Endodermal cell (in vitro differentiated cells): Measurements from ENCODE around the gene DARS1. TPM values are rescaled to one million over a fixed set of nuclear protein-coding genes. Genes with fewer than 3 reads are reported as not detected.

Experiments used
- DNase-seq: peaks from one replicate; pipeline ENCODE4 v3.0.0-alpha.2; 2017
- H3K27ac ChIP-seq: 2 replicates; pipeline ENCODE4 v1.5.1; 2013; ENCODE audit warnings: mild to moderate bottlenecking, low read depth, low read length, moderate library complexity
- H3K27me3 ChIP-seq: 2 replicates; pipeline ENCODE4 v1.6.1; 2013; ENCODE audit warnings: mild to moderate bottlenecking, low read length, moderate library complexity; ENCODE audit not compliant: insufficient read depth, control insufficient read depth, poor library complexity, severe bottlenecking
- H3K36me3 ChIP-seq: 2 replicates; pipeline ENCODE4 v1.7.0; 2013; ENCODE audit warnings: mild to moderate bottlenecking, low read length, moderate library complexity; ENCODE audit not compliant: control insufficient read depth, insufficient read depth
- H3K4me1 ChIP-seq: one replicate; pipeline ENCODE4 v1.7.0; 2013; ENCODE audit warnings: low read length; ENCODE audit not compliant: control insufficient read depth, insufficient read depth
- H3K4me3 ChIP-seq: 2 replicates; pipeline ENCODE4 v1.5.1; 2013; ENCODE audit warnings: mild to moderate bottlenecking, low read length, moderate library complexity
- H3K9ac ChIP-seq: 2 replicates; pipeline ENCODE4 v1.6.1; 2013; ENCODE audit warnings: mild to moderate bottlenecking, low read length, moderate library complexity; ENCODE audit not compliant: poor library complexity, severe bottlenecking; ENCODE audit errors: extremely low read depth
- H3K9me3 ChIP-seq: 2 replicates; pipeline ENCODE4 v1.6.1; 2013; ENCODE audit warnings: mild to moderate bottlenecking, low read length, moderate library complexity; ENCODE audit not compliant: control insufficient read depth
- H3K27ac Mint-ChIP-seq: 2 replicates; pipeline ENCODE4 v1.8.0; 2020; ENCODE audit warnings: mixed read lengths
- H3K27me3 Mint-ChIP-seq: 2 replicates; pipeline ENCODE4 v1.8.0; 2021; ENCODE audit warnings: mild to moderate bottlenecking, mixed read lengths; ENCODE audit not compliant: insufficient read depth
- H3K36me3 Mint-ChIP-seq: 2 replicates; pipeline ENCODE4 v1.8.0; 2020; ENCODE audit warnings: low read depth, mixed read lengths
- H3K4me1 Mint-ChIP-seq: 2 replicates; pipeline ENCODE4 v1.8.0; 2020; ENCODE audit warnings: mixed read lengths
- H3K4me3 Mint-ChIP-seq: 2 replicates; pipeline ENCODE4 v1.8.0; 2020; ENCODE audit warnings: mild to moderate bottlenecking, moderate library complexity, mixed read lengths
- H3K9me3 Mint-ChIP-seq: 2 replicates; pipeline ENCODE4 v1.8.0; 2020; ENCODE audit warnings: mild to moderate bottlenecking, mixed read lengths
- CTCF ChIP-seq: fragments of 200-600 bp; sonication (generic); conservative IDR thresholded peaks from 2 replicates; pipeline ENCODE4 v1.5.0; 2021; ENCODE audit warnings: antibody characterized with exemption, mild to moderate bottlenecking
- whole genome bisulfite sequencing, 2 experiments: methylation state at CpG; one replicate each; pipeline versions ENCODE4 v1.1.5 to v1.1.7; 2013; ENCODE audit warnings: missing lambda C conversion rate in 2 of 2, mixed read lengths in 1 of 2; ENCODE audit not compliant: insufficient coverage in 1 of 2, insufficient read length in 1 of 2; 5-methylcytosine and 5-hydroxymethylcytosine counted together
- total RNA-seq, 2 donors: library from RNA; stranded (reverse); fragmentation: NEBNext Ultra II Directional in 1 of 2; extraction: Animal tissue kit (Norgen Biotek cat#: 25700) in 1 of 2; gene quantifications; 2 replicates in 1 of 2; 3 replicates in 1 of 2; pipeline ENCODE4 v1.2.1, GENCODE V29; 2021

The DARS1 gene
- total RNA-seq, 2 donors from 2014 or later = 70.5 to 75.9 TPM

GRCh38 chr2:135993421-135993820, 8.0 kb upstream of the DARS1 start:
- no peak overlapping the region for H3K27ac ChIP-seq
- H3K36me3 ChIP-seq = no peaks in the 10 kb centered on the region
- no peak overlapping the region for H3K4me3 ChIP-seq
- Mint-ChIP-seq H3K4me3 (no peak overlapping the region), H3K27me3 (no peaks in the 10 kb centered on the region), H3K27ac (no peak overlapping the region), H3K9me3 (no peaks in the 10 kb centered on the region), H3K4me1 (peaks cover 2% of the 10 kb centered on the region), H3K36me3 (no peaks in the 10 kb centered on the region)
- TF ChIP-seq CTCF = no peak
- no peaks in the 10 kb centered on the region for H3K4me1 ChIP-seq
- H3K9ac ChIP-seq = no peak overlapping the region
- no peaks in the 10 kb centered on the region for H3K27me3 ChIP-seq
- H3K9me3 ChIP-seq = no peaks in the 10 kb centered on the region
- DNase-seq = no peak

GRCh38 chr2:135991861-135992260, 6.4 kb upstream of the DARS1 start:
- Histone ChIP-seq H3K4me1 (no peaks in the 10 kb centered on the region), H3K9me3 (no peaks in the 10 kb centered on the region), H3K27ac (no peak overlapping the region), H3K9ac (no peak overlapping the region), H3K27me3 (no peaks in the 10 kb centered on the region), H3K4me3 (no peak overlapping the region), H3K36me3 (no peaks in the 10 kb centered on the region)
- Mint-ChIP-seq H3K4me1 (no peaks in the 10 kb centered on the region), H3K27ac (no peak overlapping the region), H3K4me3 (no peak overlapping the region), H3K27me3 (no peaks in the 10 kb centered on the region), H3K9me3 (no peaks in the 10 kb centered on the region), H3K36me3 (no peaks in the 10 kb centered on the region)
- 85 to 95% methylated on average over 2 to 4 of the region's 4 CpGs for WGBS, 2 experiments
- DNase-seq = no peak
- TF ChIP-seq CTCF = no peak

- no peak for DNase-seq
- no peaks in the 10 kb centered on the region for H3K27me3 Mint-ChIP-seq
- 60 to 85% methylated on average over 1 to 2 of the region's 2 CpGs for WGBS, 2 experiments
- no peaks in the 10 kb centered on the region for H3K4me1 ChIP-seq
- H3K4me1 Mint-ChIP-seq = peaks cover 6% of the 10 kb centered on the region
- no peak overlapping the region for H3K27ac ChIP-seq
- no peak overlapping the region for H3K4me3 Mint-ChIP-seq
- no peak overlapping the region for H3K27ac Mint-ChIP-seq
- H3K36me3 Mint-ChIP-seq = peaks cover 4% of the 10 kb centered on the region
- TF ChIP-seq CTCF = no peak
- H3K4me3 ChIP-seq = no peak overlapping the region
- peaks cover 13% of the 10 kb centered on the region for H3K36me3 ChIP-seq
- no peaks in the 10 kb centered on the region for H3K9me3 ChIP-seq
- no peaks in the 10 kb centered on the region for H3K9me3 Mint-ChIP-seq
- H3K9ac ChIP-seq = no peak overlapping the region
- H3K27me3 ChIP-seq = no peaks in the 10 kb centered on the region
These were observed 2.0 kb upstream of the DARS1 start for GRCh38 chr2:135987441-135987840.
